Mesodermal cell (in vitro differentiated cells): ENCODE data around the gene TTC28.

Source experiments
- H3K27ac ChIP-seq: 2 replicates; pipeline ENCODE4 v1.7.0; 2013; ENCODE audit warnings: mild to moderate bottlenecking, low read depth, low read length, moderate library complexity; ENCODE audit not compliant: severe bottlenecking
- H3K36me3 ChIP-seq: 2 replicates; pipeline ENCODE4 v1.7.1; 2013; ENCODE audit warnings: mild to moderate bottlenecking, low read length, moderate library complexity; ENCODE audit not compliant: control insufficient read depth, insufficient read depth
- H3K4me1 ChIP-seq: one replicate; pipeline ENCODE4 v1.7.1; 2013; ENCODE audit warnings: mild to moderate bottlenecking, low read length; ENCODE audit not compliant: insufficient read depth, control insufficient read depth, poor library complexity, severe bottlenecking
- H3K4me3 ChIP-seq: 2 replicates; pipeline ENCODE4 v1.7.0; 2013; ENCODE audit warnings: low read length, control low read depth, mild to moderate bottlenecking; ENCODE audit not compliant: insufficient read depth, poor library complexity, severe bottlenecking; ENCODE audit errors: extremely low read depth
- H3K9me3 ChIP-seq: 2 replicates; pipeline ENCODE4 v1.7.1; 2013; ENCODE audit warnings: mild to moderate bottlenecking, low read length, moderate library complexity; ENCODE audit not compliant: control insufficient read depth
- WGBS, 2 experiments: methylation state at CpG; one replicate each; pipeline ENCODE4 v1.1.5; 2013; ENCODE audit warnings: missing lambda C conversion rate in 2 of 2; ENCODE audit not compliant: insufficient coverage in 2 of 2; 5-methylcytosine and 5-hydroxymethylcytosine counted together

The TTC28 gene

DNA sequence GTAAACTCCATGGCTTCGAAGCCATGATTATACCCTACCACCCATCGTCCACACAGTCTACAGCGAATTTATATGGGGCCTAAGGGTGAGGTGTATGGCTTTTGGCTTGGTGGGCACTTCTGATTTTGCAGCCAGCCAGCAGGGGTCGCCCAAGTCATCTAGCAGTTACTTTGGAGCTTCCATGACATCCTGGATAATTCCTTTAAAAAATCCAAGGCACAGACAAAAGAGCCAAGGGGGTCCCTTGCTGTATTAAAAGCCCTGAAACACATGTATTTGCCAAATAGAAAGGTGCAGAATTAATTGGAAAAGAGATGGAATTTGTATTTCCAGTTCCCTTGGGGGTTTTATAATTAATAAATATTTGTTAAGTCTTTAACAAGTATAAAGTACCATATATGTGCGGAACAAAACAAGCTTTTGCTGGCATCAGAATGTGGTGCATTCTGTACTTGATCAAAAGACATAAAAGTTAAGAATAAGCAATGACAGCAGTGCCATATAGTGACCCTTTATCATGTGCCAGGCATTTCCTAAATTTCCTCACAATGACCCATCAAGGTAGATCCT is 627.8 kb downstream of the TTC28 start:
- Histone ChIP-seq H3K4me1 (no peaks in the 10 kb centered on the region), H3K27ac (no peak overlapping the region), H3K36me3 (peaks cover 3% of the 10 kb centered on the region), H3K9me3 (no peaks in the 10 kb centered on the region), H3K4me3 (no peak overlapping the region)
- WGBS, 2 experiments = 50% methylated on average over 2 of the region's 5 CpGs; no CpG with 5 or more reads in 1 of the 2 experiments

DNA sequence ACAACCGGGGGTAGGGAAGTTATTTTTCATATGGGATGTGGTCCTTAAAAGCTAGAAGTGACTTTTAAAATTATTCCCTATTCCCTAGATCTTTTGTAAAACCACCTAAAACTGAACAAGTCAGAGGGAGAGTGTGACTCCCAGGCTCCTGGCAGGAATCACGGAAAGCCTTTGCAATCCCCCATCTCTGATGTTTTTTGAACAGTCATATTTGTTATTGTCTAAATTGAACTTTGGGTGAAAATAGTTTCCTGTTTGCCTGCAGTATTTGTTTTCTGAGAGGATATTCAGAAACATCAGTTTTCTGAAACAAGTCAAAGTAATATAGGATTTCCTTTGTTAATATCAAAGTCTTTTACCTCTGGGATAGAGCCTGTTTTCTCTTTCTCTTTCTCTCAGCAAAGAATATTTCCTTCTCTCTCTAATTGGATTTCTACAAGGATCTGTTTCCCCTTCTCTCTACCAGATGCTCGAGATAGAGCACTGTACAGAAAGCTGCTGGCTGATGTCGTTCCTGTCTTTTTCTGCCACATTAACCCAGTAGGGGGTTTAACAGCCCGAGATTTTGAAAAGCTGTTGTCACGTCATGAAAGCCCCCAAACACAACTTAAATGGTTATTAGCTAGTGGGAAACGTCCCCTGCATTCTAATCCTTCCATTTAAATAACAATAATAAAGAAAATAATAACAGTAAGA is 628.4 kb downstream of the TTC28 start:
- no peaks in the 10 kb centered on the region for H3K4me1 ChIP-seq
- no peaks in the 10 kb centered on the region for H3K9me3 ChIP-seq
- 57 to 61% methylated on average over 2 to 4 of the region's 7 CpGs for WGBS, 2 experiments
- H3K36me3 ChIP-seq = peaks cover 3% of the 10 kb centered on the region
- no peak overlapping the region for H3K4me3 ChIP-seq
- H3K27ac ChIP-seq = no peak overlapping the region

DNA sequence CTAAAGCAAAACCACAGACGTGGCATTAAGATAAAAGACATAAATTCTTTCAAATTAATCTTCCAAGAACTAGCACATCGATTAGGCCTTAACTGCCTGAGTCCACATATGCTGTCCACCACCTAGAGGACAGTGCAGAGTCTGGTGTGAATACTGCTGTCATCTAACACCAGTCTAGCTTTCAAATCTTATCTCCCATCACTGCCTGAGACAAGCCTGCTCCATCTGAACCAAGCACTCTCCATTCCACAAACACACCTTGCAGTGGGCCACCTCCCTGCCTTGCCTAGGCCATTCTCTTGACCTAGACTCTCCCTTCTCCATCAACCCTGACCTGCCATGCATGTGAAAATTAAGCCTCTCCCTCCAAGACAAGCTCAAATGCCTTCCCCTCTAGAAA is 631.1 kb downstream of the TTC28 start:
- WGBS, 2 experiments = 100% methylated on average over 1 to 2 of the region's 2 CpGs
- no peaks in the 10 kb centered on the region for H3K4me1 ChIP-seq
- H3K4me3 ChIP-seq = no peak overlapping the region
- H3K9me3 ChIP-seq = no peaks in the 10 kb centered on the region
- H3K27ac ChIP-seq = no peak overlapping the region
- H3K36me3 ChIP-seq = peaks cover 3% of the 10 kb centered on the region

DNA sequence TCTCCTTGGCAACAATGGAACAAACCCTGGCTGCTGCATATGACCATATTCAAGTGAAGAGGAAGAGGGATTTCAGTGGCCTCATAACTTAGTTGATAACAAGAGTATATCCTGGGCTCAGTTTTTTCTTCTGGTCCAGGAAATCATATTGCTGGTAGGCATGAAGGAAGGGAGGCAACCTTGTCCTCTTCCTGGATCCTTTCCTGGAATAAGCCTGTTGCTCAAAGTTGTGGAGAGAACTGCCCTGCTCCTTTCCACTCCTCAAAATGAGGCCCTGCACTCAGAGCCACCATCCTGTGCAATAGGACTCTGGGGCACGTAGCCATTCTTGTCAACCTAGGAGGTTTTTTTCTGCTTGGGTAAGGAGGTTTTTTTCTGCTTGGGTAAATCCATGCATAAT is 631.9 kb downstream of the TTC28 start:
- WGBS, 2 experiments = 100% methylated on average over 1 of the region's 1 CpG; no CpG with 5 or more reads in 1 of the 2 experiments
- H3K4me1 ChIP-seq = no peaks in the 10 kb centered on the region
- H3K4me3 ChIP-seq = no peak overlapping the region
- H3K9me3 ChIP-seq = no peaks in the 10 kb centered on the region
- H3K27ac ChIP-seq = no peak overlapping the region
- peaks cover 3% of the 10 kb centered on the region for H3K36me3 ChIP-seq

DNA sequence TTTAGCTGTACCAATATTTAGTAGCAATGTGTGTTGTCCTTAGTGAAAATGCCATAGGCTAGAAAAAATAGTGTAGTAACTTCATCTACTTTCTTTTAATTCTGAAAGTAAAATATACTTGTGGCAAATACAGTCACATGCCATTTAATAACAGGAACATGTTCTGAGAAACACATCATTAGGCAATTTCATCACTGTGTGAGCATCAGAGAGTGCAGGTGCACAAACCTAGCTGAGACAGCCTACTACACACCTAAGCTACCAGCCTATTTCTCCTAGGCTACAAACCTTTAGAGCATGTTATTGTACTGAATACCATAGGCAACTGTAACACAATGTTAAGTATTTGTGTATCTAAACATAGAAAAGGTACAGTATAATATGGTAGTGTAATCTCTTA is 633.5 kb downstream of the TTC28 start:
- Histone ChIP-seq H3K27ac (no peak overlapping the region), H3K9me3 (no peaks in the 10 kb centered on the region), H3K4me1 (no peaks in the 10 kb centered on the region), H3K36me3 (peaks cover 3% of the 10 kb centered on the region), H3K4me3 (no peak overlapping the region)

DNA sequence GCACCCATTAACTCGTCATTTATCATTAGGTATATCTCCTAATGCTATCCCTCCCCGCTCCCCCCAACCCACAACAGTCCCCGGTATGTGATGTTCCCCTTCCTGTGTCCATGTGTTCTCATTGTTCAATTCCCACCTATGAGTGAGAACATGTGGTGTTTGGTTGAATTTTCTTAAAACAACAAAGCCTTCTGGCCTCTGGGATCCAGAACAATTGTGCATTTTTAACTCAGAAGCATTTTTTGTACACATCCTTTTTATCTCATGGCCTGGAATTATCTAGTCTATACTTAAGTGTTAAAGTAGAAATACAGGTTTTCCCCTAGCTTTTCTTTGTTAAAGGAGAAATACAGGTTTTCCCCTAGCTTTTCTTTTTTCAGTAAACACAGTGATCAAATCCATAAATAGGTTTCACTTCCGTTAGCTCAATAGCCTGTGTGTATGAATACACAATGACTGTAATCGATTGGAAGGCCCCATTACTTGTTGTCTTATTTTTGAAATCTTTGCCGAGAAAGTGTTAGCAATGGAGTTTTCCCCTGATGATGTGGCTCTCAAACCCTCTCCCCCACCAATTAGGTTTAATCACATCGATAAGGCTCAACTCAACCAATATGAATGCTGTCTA is 635.0 kb downstream of the TTC28 start:
- Histone ChIP-seq H3K27ac (no peak overlapping the region), H3K4me3 (no peak overlapping the region), H3K4me1 (no peaks in the 10 kb centered on the region), H3K9me3 (no peaks in the 10 kb centered on the region), H3K36me3 (peaks cover 3% of the 10 kb centered on the region)
- 90% methylated on average over 2 of the region's 7 CpGs; no CpG with 5 or more reads in 1 of the 2 experiments for WGBS, 2 experiments

DNA sequence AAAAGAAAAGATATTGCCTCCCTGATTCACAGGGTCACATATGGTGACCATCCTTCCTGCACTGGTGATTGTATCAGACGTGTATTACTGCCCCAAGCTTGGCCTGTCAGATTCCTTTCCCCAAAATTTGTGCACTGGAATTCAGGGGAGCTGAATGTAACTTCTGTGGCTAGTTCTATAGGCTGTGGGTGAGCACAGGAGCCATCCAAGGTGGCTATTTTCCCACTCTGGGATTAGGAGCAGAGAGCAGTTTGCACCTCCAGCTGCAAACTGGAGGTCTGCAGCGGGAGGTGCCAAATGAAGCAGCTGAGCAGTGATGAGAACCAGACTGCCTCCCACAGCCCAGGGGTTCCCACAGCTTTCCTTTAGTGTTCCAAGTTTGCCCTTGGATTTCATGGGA is 636.4 kb downstream of the TTC28 start:
- Histone ChIP-seq H3K4me3 (no peak overlapping the region), H3K4me1 (no peaks in the 10 kb centered on the region), H3K27ac (no peak overlapping the region), H3K36me3 (peaks cover 3% of the 10 kb centered on the region), H3K9me3 (no peaks in the 10 kb centered on the region)
- 75 to 88% methylated on average over 1 to 2 of the region's 2 CpGs for WGBS, 2 experiments

DNA sequence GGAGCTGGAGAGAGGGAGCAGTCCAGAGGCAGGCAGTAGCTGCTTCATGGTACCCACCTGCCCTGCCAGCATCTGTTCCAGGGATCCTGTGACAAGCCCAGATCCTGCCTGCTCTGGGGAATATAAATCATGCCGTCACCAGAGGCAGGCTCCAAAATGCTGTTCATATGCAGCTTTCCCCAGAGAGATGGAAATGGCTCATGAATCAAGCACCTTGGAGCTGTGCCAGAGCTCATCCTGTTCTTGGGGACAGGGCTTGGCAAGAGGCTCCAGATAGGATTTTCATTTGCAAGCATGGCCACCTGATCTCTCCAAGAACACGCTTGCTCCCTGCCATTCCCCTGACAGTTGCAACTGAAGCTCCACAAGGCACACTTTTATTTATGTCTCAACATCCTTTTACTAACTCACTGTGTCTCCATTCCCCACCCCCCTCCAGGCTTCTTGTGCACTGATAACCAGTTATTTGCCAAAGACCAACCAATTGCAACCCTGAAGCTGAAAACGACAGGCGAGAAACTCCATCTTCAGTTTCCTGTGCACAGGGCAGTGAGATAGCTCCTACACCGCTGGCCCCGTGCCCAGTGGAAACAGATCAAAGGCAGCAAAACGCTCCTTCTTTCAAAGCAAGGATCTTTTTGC is 644.8 kb downstream of the TTC28 start:
- peaks cover 4% of the 10 kb centered on the region for H3K4me1 ChIP-seq
- WGBS, 2 experiments = 85 to 86% methylated on average over 7 of the region's 7 CpGs

DNA sequence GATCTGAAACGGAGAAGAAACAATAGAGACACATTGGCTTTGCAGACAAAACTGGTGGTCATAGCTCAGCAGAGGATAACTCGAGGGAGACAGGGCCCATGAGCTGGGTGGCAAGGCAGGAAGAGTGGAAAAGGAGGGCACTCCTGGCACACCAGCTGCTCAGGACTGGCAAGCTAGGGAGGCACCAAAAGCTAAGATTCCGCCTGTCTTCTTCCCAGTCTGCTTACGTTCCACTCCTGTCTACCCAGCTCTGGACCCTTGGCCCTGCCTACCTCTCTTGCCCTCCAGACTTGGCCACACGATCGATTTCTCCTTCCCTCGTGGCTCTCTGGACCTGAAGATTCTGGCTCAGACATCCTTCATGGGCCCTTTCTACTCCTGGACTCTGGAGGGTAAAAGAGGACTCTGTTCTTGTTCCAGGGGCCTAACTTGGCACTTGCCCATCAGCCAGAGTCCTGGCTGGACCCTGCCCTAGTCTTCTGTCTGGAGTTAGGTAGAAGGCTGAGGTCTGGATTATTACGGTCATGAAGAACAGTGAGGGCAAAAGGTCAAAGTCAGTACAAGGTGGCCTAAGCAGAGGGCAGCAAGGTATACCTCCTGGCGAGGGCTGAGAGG is 645.4 kb downstream of the TTC28 start:
- H3K36me3 ChIP-seq = peaks cover 10% of the 10 kb centered on the region
- H3K4me1 ChIP-seq = peaks cover 8% of the 10 kb centered on the region
- 93% methylated on average over 7 to 9 of the region's 9 CpGs for WGBS, 2 experiments
- H3K9me3 ChIP-seq = no peaks in the 10 kb centered on the region
- H3K4me3 ChIP-seq = no peak overlapping the region
- H3K27ac ChIP-seq = no peak overlapping the region

More for the DNA sequence above, 644.8 kb downstream of the TTC28 start:
- Histone ChIP-seq H3K36me3 (peaks cover 8% of the 10 kb centered on the region), H3K4me3 (no peak overlapping the region), H3K27ac (peak overlapping the region; percentile 59), H3K9me3 (no peaks in the 10 kb centered on the region)

DNA sequence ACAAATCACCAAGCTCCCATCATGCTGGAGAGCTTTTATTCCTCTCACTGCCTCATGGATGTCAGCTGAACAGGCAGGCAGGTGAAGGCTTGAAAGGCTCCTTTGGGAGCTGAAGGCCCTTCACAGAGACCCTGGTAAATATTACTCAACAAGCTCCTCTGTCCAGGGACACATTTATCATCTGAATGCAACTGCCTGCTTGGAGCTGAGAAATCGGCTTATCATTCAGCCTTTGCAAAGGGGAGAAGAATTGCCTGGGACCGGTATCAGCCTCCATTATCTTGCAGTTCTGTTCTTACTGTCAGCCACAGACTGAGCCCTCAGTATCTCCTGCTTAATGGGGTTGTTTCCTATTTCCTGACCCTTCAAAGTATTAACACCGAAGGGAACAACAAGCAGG is 646.8 kb downstream of the TTC28 start:
- Histone ChIP-seq H3K27ac (peak overlapping the region; percentile 62), H3K4me3 (no peak overlapping the region), H3K36me3 (peaks cover 15% of the 10 kb centered on the region), H3K4me1 (peaks cover 10% of the 10 kb centered on the region), H3K9me3 (no peaks in the 10 kb centered on the region)
- 41 to 67% methylated on average over 2 of the region's 3 CpGs for WGBS, 2 experiments
